Caco-2 (cell line): ENCODE data around the gene PTPRG. TPM values are rescaled to one million over a fixed set of nuclear protein-coding genes. Genes with fewer than 3 reads are reported as not detected.

Experiments used
- BruUV-seq: library from RNA; stranded (reverse); fragments of 400-500 nt; replicated peaks from 2 replicates; lab custom pipeline; 2021; lab: Mats Ljungman, UMichigan
- CTCF ChIA-PET: fragments of 300-600 bp; sonication (Branson Sonifier 250); formaldehyde crosslinking; loops from one replicate; lab custom pipeline; 2022; ENCODE audit warnings: antibody characterized with exemption; lab: Charles Lee
- POLR2A ChIA-PET: fragments of 300-600 bp; sonication (Branson Sonifier 250); formaldehyde crosslinking; loops from one replicate; lab custom pipeline; 2022; ENCODE audit warnings: antibody characterized with exemption; lab: Charles Lee
- DNase-seq, 2 experiments: peaks; one replicate each; pipeline versions ENCODE4 v3.0.0 to v3.0.0-alpha.2; 2020 to 2022
- H3K27me3 ChIP-seq: replicated peaks from 2 replicates; pipeline ENCODE4 v1.6.0; 2011; ENCODE audit warnings: low read length; ENCODE audit not compliant: control insufficient read depth, insufficient read depth
- H3K36me3 ChIP-seq: 2 replicates; pipeline ENCODE4 v1.5.1; 2011; ENCODE audit warnings: low read length; ENCODE audit not compliant: control insufficient read depth, insufficient read depth
- H3K4me1 ChIP-seq: fragments of 250-450 bp; sonication (Bioruptor Pico); 2 replicates; pipeline ENCODE4 v1.5.1; 2020; ENCODE audit warnings: mild to moderate bottlenecking
- H3K4me3 ChIP-seq: 2 replicates; pipeline ENCODE4 v1.5.1; 2011; ENCODE audit warnings: low read depth, mild to moderate bottlenecking, control low read depth, low read length
- H3K9me3 ChIP-seq: fragments of 250-450 bp; sonication (Bioruptor Pico); 2 replicates; pipeline ENCODE4 v1.5.1; 2020; ENCODE audit warnings: mild to moderate bottlenecking, moderate library complexity
- H3K27ac Mint-ChIP-seq: one replicate; pipeline ENCODE4 v1.8.0; 2022; ENCODE audit warnings: mixed read lengths; ENCODE audit not compliant: unreplicated experiment
- H3K27me3 Mint-ChIP-seq: one replicate; pipeline ENCODE4 v1.8.0; 2022; ENCODE audit warnings: mixed read lengths; ENCODE audit not compliant: insufficient read depth, unreplicated experiment
- H3K36me3 Mint-ChIP-seq: one replicate; pipeline ENCODE4 v1.8.0; 2022; ENCODE audit warnings: mild to moderate bottlenecking, mixed read lengths; ENCODE audit not compliant: insufficient read depth, unreplicated experiment
- H3K4me1 Mint-ChIP-seq: one replicate; pipeline ENCODE4 v1.8.0; 2022; ENCODE audit warnings: low read depth, mixed read lengths; ENCODE audit not compliant: unreplicated experiment
- H3K4me3 Mint-ChIP-seq: one replicate; pipeline ENCODE4 v1.8.0; 2022; ENCODE audit warnings: mild to moderate bottlenecking, moderate library complexity, mixed read lengths; ENCODE audit not compliant: unreplicated experiment
- H3K9me3 Mint-ChIP-seq: one replicate; pipeline ENCODE4 v1.8.0; 2022; ENCODE audit warnings: mixed read lengths; ENCODE audit not compliant: unreplicated experiment
- intact Hi-C: fragments of 100-400 bp; cut with micrococcal nuclease; formaldehyde crosslinking; loops from one replicate; pipeline ENCODE4 v1.10.0; 2022; ENCODE audit not compliant: unreplicated experiment
- total RNA-seq: library from RNA; stranded (reverse); gene quantifications from 2 replicates; pipeline ENCODE4 v1.2.3, GENCODE V29; 2022
- TF ChIP-seq, protein P1 (sequence below), 2 experiments: fragments of 200-600 bp in 1 of 2; IDR thresholded peaks; 1 replicate in 1 of 2; 2 replicates in 1 of 2; pipeline versions ENCODE4 v1.5.1 to v1.8.0; 2011 to 2022; ENCODE audit warnings: antibody characterized with exemption in 1 of 2, control low read depth in 1 of 2, inconsistent platforms in 1 of 2, low read depth in 1 of 2, low read length in 1 of 2, mild to moderate bottlenecking in 1 of 2, moderate library complexity in 1 of 2; ENCODE audit not compliant: insufficient read depth in 1 of 2, severe bottlenecking in 1 of 2, unreplicated experiment in 1 of 2

Gene PTPRG
- total RNA-seq, 1 experiment from 2014 or later: 46.4 TPM

DNA sequence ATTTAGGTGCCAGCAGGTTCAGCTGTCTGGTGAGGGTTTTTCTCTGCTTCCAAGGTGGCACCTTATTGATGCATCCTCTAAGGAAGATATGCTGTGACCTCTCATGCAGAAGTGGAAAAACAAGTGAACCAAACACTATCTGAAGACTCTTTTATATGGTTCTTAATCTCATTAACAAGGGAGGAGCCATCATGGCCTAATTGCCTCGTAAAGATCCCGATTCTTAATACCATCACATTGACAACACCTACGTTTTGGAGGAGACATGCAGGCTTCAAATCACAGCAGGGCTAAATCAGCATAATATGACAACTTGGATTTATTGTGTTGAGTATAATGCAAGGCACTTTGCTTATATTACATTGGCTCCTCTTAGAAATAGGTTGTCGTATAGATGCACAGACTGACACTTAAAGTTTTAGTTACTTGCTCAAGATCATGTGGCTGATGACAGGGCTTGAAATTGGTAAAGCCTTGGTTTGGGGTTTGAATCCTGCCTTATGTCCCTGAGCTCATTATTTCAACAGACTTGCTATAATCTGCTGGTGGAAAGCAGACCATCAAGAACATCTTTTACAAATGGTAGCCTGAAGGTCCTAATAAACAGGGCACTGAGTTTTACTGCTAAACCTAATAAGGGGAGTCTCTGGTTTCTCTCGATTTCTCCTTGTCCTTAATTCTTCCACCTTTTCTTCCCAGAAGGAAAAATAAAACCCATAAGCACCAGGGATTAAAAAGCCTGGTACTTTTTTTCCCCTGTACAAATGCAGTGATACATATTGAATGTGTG lies 88.2 kb downstream of the PTPRG start:
- no peaks in the 10 kb centered on the region for H3K4me1 Mint-ChIP-seq
- peaks cover 17% of the 10 kb centered on the region for H3K9me3 ChIP-seq
- intact Hi-C loops: no loop called here
- ChIA-PET CTCF (no interaction called here), POLR2A (no interaction called here)
- BruUV-seq: no TSS peak
- no peaks in the 10 kb centered on the region for H3K27me3 ChIP-seq
- no peak for DNase-seq
- H3K27ac Mint-ChIP-seq: no peak overlapping the region
- TF ChIP-seq, protein P1, sequence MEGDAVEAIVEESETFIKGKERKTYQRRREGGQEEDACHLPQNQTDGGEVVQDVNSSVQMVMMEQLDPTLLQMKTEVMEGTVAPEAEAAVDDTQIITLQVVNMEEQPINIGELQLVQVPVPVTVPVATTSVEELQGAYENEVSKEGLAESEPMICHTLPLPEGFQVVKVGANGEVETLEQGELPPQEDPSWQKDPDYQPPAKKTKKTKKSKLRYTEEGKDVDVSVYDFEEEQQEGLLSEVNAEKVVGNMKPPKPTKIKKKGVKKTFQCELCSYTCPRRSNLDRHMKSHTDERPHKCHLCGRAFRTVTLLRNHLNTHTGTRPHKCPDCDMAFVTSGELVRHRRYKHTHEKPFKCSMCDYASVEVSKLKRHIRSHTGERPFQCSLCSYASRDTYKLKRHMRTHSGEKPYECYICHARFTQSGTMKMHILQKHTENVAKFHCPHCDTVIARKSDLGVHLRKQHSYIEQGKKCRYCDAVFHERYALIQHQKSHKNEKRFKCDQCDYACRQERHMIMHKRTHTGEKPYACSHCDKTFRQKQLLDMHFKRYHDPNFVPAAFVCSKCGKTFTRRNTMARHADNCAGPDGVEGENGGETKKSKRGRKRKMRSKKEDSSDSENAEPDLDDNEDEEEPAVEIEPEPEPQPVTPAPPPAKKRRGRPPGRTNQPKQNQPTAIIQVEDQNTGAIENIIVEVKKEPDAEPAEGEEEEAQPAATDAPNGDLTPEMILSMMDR (IDR thresholded peaks at IDR 0.05; ENCODE audit: insufficient read depth in 1 of 2, low read depth in 1 of 2, low read length in 1 of 2, severe bottlenecking in 1 of 2, unreplicated experiment in 1 of 2): no peak
- H3K4me3 ChIP-seq: no peak overlapping the region
- H3K9me3 Mint-ChIP-seq: no peaks in the 10 kb centered on the region
- H3K27me3 Mint-ChIP-seq: no peaks in the 10 kb centered on the region
- H3K4me1 ChIP-seq: peaks cover 9% of the 10 kb centered on the region
- no peak overlapping the region for H3K4me3 Mint-ChIP-seq
- H3K36me3 Mint-ChIP-seq: peaks cover 6% of the 10 kb centered on the region
- H3K36me3 ChIP-seq: no peaks in the 10 kb centered on the region

DNA sequence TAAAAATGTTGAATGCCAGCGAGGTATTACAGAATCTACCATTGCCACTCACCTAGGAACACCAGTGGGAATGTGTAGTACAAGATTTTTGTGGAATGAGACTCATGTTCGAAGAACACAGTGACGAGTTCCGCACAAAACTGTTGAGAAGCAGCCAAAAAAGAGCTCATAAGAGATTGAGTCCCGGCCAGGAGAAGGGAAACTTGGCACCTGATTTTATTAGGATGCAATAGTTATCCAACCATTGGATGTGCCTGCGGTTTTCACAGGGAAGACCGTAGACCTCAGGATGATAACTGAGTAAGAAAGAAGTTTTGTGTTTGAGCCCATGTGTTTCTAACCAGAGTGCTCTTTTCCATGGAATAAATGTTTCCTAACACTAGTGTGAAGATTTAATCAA lies 88.9 kb downstream of the PTPRG start:
- Mint-ChIP-seq H3K27ac (no peak overlapping the region), H3K9me3 (no peaks in the 10 kb centered on the region), H3K27me3 (no peaks in the 10 kb centered on the region), H3K4me3 (no peak overlapping the region), H3K4me1 (no peaks in the 10 kb centered on the region), H3K36me3 (peaks cover 3% of the 10 kb centered on the region)
- Histone ChIP-seq H3K4me3 (no peak overlapping the region), H3K36me3 (no peaks in the 10 kb centered on the region), H3K9me3 (peaks cover 10% of the 10 kb centered on the region), H3K27me3 (no peaks in the 10 kb centered on the region), H3K4me1 (peaks cover 2% of the 10 kb centered on the region; the same call in 1 of the 2 replicates)
- DNase-seq: no peak
- intact Hi-C loops: no loop called here
- ChIA-PET CTCF (no interaction called here), POLR2A (no interaction called here)
- BruUV-seq: no TSS peak
- TF ChIP-seq, protein P1 (IDR thresholded peaks at IDR 0.05; ENCODE audit: insufficient read depth in 1 of 2, low read depth in 1 of 2, low read length in 1 of 2, severe bottlenecking in 1 of 2, unreplicated experiment in 1 of 2): no peak

DNA sequence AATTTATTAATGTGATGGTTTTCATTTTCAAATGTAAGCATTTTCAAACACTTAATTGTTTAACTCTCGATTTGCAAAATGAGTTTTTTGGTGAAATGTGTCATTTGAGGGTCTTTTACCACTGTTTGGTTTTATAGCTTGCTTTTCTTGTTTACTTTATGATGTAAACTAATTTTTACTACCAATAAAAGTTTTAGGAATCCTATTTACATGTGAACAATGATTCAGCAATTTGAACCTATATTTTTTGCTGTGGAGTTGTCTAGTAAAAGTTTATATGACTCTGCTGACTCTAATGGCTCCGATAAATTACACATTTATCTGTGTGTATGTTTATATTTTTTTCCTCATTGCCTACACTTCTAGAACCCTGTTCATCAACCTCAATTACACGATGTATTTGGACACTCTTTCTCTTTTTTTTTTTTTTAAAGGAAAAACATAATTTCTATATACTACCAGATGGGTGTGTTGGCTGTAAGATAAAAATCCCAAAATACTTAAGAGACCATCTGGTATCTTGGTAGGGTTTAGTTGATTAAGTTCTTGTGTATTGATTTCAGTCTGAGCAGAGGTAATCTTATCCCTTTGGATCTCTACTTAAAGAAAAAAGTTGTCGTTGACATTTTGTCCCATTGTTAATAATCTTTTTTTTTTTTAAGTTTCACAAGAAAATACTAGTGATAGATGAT lies 89.5 kb downstream of the PTPRG start:
- H3K27me3 ChIP-seq: no peaks in the 10 kb centered on the region
- Mint-ChIP-seq H3K4me3 (no peak overlapping the region), H3K9me3 (no peaks in the 10 kb centered on the region), H3K4me1 (no peaks in the 10 kb centered on the region), H3K27ac (no peak overlapping the region), H3K36me3 (no peaks in the 10 kb centered on the region), H3K27me3 (no peaks in the 10 kb centered on the region)
- H3K4me3 ChIP-seq: no peak overlapping the region
- H3K4me1 ChIP-seq: no peaks in the 10 kb centered on the region
- CTCF ChIA-PET: no interaction called here
- peaks cover 4% of the 10 kb centered on the region; the same call in 1 of the 2 replicates for H3K9me3 ChIP-seq
- no peaks in the 10 kb centered on the region for H3K36me3 ChIP-seq
- no peak for DNase-seq
- POLR2A ChIA-PET: no interaction called here
- intact Hi-C loops: no loop called here
- TF ChIP-seq, protein P1 (IDR thresholded peaks at IDR 0.05; ENCODE audit: insufficient read depth in 1 of 2, low read depth in 1 of 2, low read length in 1 of 2, severe bottlenecking in 1 of 2, unreplicated experiment in 1 of 2): no peak
- no TSS peak for BruUV-seq
